ENCODE results near the gene NOP9.

- TF ChIP-seq CTCF (IDR thresholded peaks at IDR 0.05) = no peak
- TF ChIP-seq POLR2AphosphoS5 (IDR thresholded peaks at IDR 0.05) = no peak
- TF ChIP-seq POLR2A (IDR thresholded peaks at IDR 0.05) = no peak
These were observed 27.7 kb downstream of the NOP9 start for GRCh38 chr14:24327303-24327702.
